H9 (cell line): Measurements from ENCODE around the gene GPR25. TPM values are rescaled to one million over a fixed set of nuclear protein-coding genes. Genes with fewer than 3 reads are reported as not detected.

Experiments used
- DNase-seq: peaks from one replicate; pipeline ENCODE4 v3.0.0-alpha.2; 2017
- H2AFZ ChIP-seq: one replicate; pipeline ENCODE4 v1.6.1; 2013; ENCODE audit warnings: mild to moderate bottlenecking, low read length, control low read depth, moderate library complexity
- H2AK5ac ChIP-seq: 2 replicates; pipeline ENCODE4 v1.6.1; 2013; ENCODE audit warnings: low read length, control low read depth, mixed read lengths; ENCODE audit not compliant: insufficient read length
- H2BK120ac ChIP-seq: one replicate; pipeline ENCODE4 v1.6.1; 2013; ENCODE audit warnings: low read depth, mild to moderate bottlenecking, low read length, control low read depth, inconsistent platforms; ENCODE audit not compliant: poor library complexity, severe bottlenecking
- H2BK12ac ChIP-seq: 2 replicates; pipeline ENCODE4 v1.6.1; 2013; ENCODE audit warnings: low read length, control low read depth, mixed read lengths, low read depth; ENCODE audit not compliant: insufficient read length
- H2BK15ac ChIP-seq: 2 replicates; pipeline ENCODE4 v1.6.1; 2013; ENCODE audit warnings: low read depth, low read length, control low read depth
- H2BK20ac ChIP-seq: one replicate; pipeline ENCODE4 v1.6.1; 2013; ENCODE audit warnings: low read depth, mild to moderate bottlenecking, low read length, control low read depth, inconsistent platforms; ENCODE audit not compliant: poor library complexity, severe bottlenecking
- H2BK5ac ChIP-seq: 2 replicates; pipeline ENCODE4 v1.6.1; 2013; ENCODE audit warnings: low read length, control low read depth, mixed read lengths; ENCODE audit not compliant: insufficient read length
- H3K14ac ChIP-seq: 2 replicates; pipeline ENCODE4 v1.6.1; 2013; ENCODE audit warnings: low read length, control low read depth; ENCODE audit not compliant: insufficient read depth
- H3K18ac ChIP-seq: 2 replicates; pipeline ENCODE4 v1.6.1; 2013; ENCODE audit warnings: low read depth, mild to moderate bottlenecking, mixed read lengths, low read length, control low read depth; ENCODE audit not compliant: insufficient read length
- H3K23ac ChIP-seq: 2 replicates; pipeline ENCODE4 v1.6.1; 2013; ENCODE audit warnings: low read length, control low read depth, mixed read lengths, low read depth; ENCODE audit not compliant: insufficient read length
- H3K23me2 ChIP-seq: 2 replicates; pipeline ENCODE4 v1.6.1; 2013; ENCODE audit warnings: low read depth, mild to moderate bottlenecking, mixed read lengths, low read length, control low read depth; ENCODE audit not compliant: insufficient read length, poor library complexity, severe bottlenecking
- H3K27ac ChIP-seq: 2 replicates; pipeline ENCODE4 v1.5.1; 2013; ENCODE audit warnings: low read length, control low read depth, mixed read lengths, low read depth; ENCODE audit not compliant: insufficient read length
- H3K27me3 ChIP-seq: 2 replicates; pipeline ENCODE4 v1.6.1; 2013; ENCODE audit warnings: low read length, control low read depth, inconsistent platforms; ENCODE audit not compliant: insufficient read depth
- H3K4ac ChIP-seq: 2 replicates; pipeline ENCODE4 v1.6.1; 2013; ENCODE audit warnings: low read depth, mild to moderate bottlenecking, control low read depth, inconsistent platforms, low read length, moderate library complexity
- H3K4me1 ChIP-seq: 2 replicates; pipeline ENCODE4 v1.6.1; 2013; ENCODE audit warnings: low read length, control low read depth, inconsistent platforms; ENCODE audit not compliant: insufficient read depth
- H3K4me2 ChIP-seq: 2 replicates; pipeline ENCODE4 v1.6.1; 2013; ENCODE audit warnings: low read length, control low read depth, mixed read lengths; ENCODE audit not compliant: insufficient read length, insufficient read depth
- H3K56ac ChIP-seq: 2 replicates; pipeline ENCODE4 v1.6.1; 2013; ENCODE audit warnings: low read depth, mild to moderate bottlenecking, mixed read lengths, low read length, control low read depth; ENCODE audit not compliant: insufficient read length
- H3K79me1 ChIP-seq: 2 replicates; pipeline ENCODE4 v1.6.1; 2013; ENCODE audit warnings: low read depth, mild to moderate bottlenecking, moderate library complexity, low read length, control low read depth, inconsistent platforms; ENCODE audit not compliant: insufficient read depth, poor library complexity, severe bottlenecking
- H3K79me2 ChIP-seq: 2 replicates; pipeline ENCODE4 v1.6.1; 2013; ENCODE audit warnings: low read length, control low read depth, inconsistent platforms; ENCODE audit not compliant: insufficient read depth
- H3K9ac ChIP-seq: 2 replicates; pipeline ENCODE4 v1.6.1; 2013; ENCODE audit warnings: low read length, control low read depth, mixed read lengths; ENCODE audit not compliant: insufficient read length; ENCODE audit errors: extremely low read depth
- H3K9me3 ChIP-seq: one replicate; pipeline ENCODE4 v1.6.1; 2013; ENCODE audit warnings: low read depth, low read length, inconsistent platforms; ENCODE audit not compliant: control insufficient read depth
- H3T11ph ChIP-seq: one replicate; pipeline ENCODE4 v1.6.1; 2013; ENCODE audit warnings: mild to moderate bottlenecking, low read length, control low read depth, inconsistent platforms
- H4K20me1 ChIP-seq: one replicate; pipeline ENCODE4 v1.6.1; 2013; ENCODE audit not compliant: control insufficient read depth, insufficient read length, insufficient read depth
- H4K5ac ChIP-seq: 2 replicates; pipeline ENCODE4 v1.6.1; 2013; ENCODE audit warnings: low read depth, mild to moderate bottlenecking, mixed read lengths, low read length, control low read depth; ENCODE audit not compliant: insufficient read length
- H4K8ac ChIP-seq: replicated peaks from 2 replicates; pipeline ENCODE4 v1.6.1; 2013; ENCODE audit warnings: low read length, control low read depth, mixed read lengths, low read depth; ENCODE audit not compliant: insufficient read length
- H4K91ac ChIP-seq: 2 replicates; pipeline ENCODE4 v1.6.1; 2013; ENCODE audit warnings: low read depth, mild to moderate bottlenecking, moderate library complexity, mixed read lengths, low read length, control low read depth; ENCODE audit not compliant: insufficient read length
- H3K27ac Mint-ChIP-seq, 3 experiments: 2 replicates in 2 of 3; 3 replicates in 1 of 3; pipeline ENCODE4 v1.8.0; 2020 to 2021; ENCODE audit warnings: mixed read lengths in 3 of 3, mild to moderate bottlenecking in 1 of 3, moderate library complexity in 1 of 3
- H3K27me3 Mint-ChIP-seq: 2 replicates; pipeline ENCODE4 v1.8.0; 2021; ENCODE audit warnings: low read depth, mild to moderate bottlenecking, moderate library complexity, mixed read lengths
- H3K36me3 Mint-ChIP-seq, 3 experiments: 2 replicates in 2 of 3; 3 replicates in 1 of 3; pipeline ENCODE4 v1.8.0; 2020 to 2021; ENCODE audit warnings: low read depth in 3 of 3, mixed read lengths in 3 of 3; ENCODE audit not compliant: insufficient read depth in 1 of 3
- H3K4me1 Mint-ChIP-seq, 2 experiments: 2 replicates each; pipeline ENCODE4 v1.8.0; 2020; ENCODE audit warnings: mixed read lengths in 2 of 2
- H3K4me3 Mint-ChIP-seq, 2 experiments: 2 replicates in 1 of 2; 3 replicates in 1 of 2; pipeline ENCODE4 v1.8.0; 2020 to 2021; ENCODE audit warnings: mild to moderate bottlenecking in 2 of 2, mixed read lengths in 2 of 2, moderate library complexity in 1 of 2
- H3K9me3 Mint-ChIP-seq, 2 experiments: 2 replicates in 1 of 2; 3 replicates in 1 of 2; pipeline ENCODE4 v1.8.0; 2020; ENCODE audit warnings: mild to moderate bottlenecking in 2 of 2, mixed read lengths in 2 of 2, moderate library complexity in 1 of 2
- CTCF ChIP-seq: fragments of 200-600 bp; sonication (generic); conservative IDR thresholded peaks from 3 replicates; pipeline ENCODE4 v1.8.0; 2021; ENCODE audit warnings: antibody characterized with exemption, mild to moderate bottlenecking
- WGBS: extraction: QIAGEN DNeasy Blood & Tissue Kit; methylation state at CpG from one replicate; pipeline ENCODE4 v1.1.7; 2013; ENCODE audit warnings: missing lambda C conversion rate, low lambda C conversion rate, mixed read lengths; ENCODE audit not compliant: insufficient read length; ENCODE audit errors: extremely low coverage; 5-methylcytosine and 5-hydroxymethylcytosine counted together
- total RNA-seq: library from RNA; stranded (reverse); gene quantifications from 2 replicates; pipeline ENCODE4 v1.2.1, GENCODE V29; 2021

Gene GPR25
- total RNA-seq, 1 experiment from 2014 or later, result not detected

GRCh38 chr1:200873116-200873670, 412 bp downstream of the GPR25 start:
- H3K4me1 Mint-ChIP-seq, result peaks cover 17 to 18% of the 10 kb centered on the region in 2 experiments
- DNase-seq, result peak; percentile 63
- Histone ChIP-seq H4K20me1 (no peaks in the 10 kb centered on the region), H2BK20ac (no peak overlapping the region), H3K9ac (no peak overlapping the region), H3K27ac (no peak overlapping the region), H4K91ac (no peak overlapping the region), H3K56ac (no peak overlapping the region), H2BK5ac (no peak overlapping the region), H3K23me2 (no peaks in the 10 kb centered on the region), H3K9me3 (no peaks in the 10 kb centered on the region), H3K4me1 (peaks cover 4% of the 10 kb centered on the region), H3K27me3 (no peaks in the 10 kb centered on the region), H3K4ac (no peak overlapping the region), H2AK5ac (no peak overlapping the region), H3K4me2 (no peak overlapping the region), H3T11ph (no peak overlapping the region), H2AFZ (no peak overlapping the region), H3K23ac (no peak overlapping the region), H2BK12ac (no peak overlapping the region), H2BK120ac (no peak overlapping the region), H3K14ac (0 out of 2 replicates have a peak overlapping the region, but pooled peaks have one; percentile 33), H3K79me1 (no peaks in the 10 kb centered on the region), H3K79me2 (no peaks in the 10 kb centered on the region), H4K8ac (no peak overlapping the region), H2BK15ac (no peak overlapping the region; the same call in 1 of the 2 replicates), H4K5ac (no peak overlapping the region), H3K18ac (no peak overlapping the region)
- no peaks in the 10 kb centered on the region; a peak in 1 of 7 replicates for H3K36me3 Mint-ChIP-seq
- no peaks in the 10 kb centered on the region for H3K9me3 Mint-ChIP-seq
- H3K4me3 Mint-ChIP-seq, result no peak overlapping the region
- H3K27me3 Mint-ChIP-seq, result no peaks in the 10 kb centered on the region
- no peak overlapping the region for H3K27ac Mint-ChIP-seq
- no peak for TF ChIP-seq CTCF
- WGBS, result no CpG with 5 or more reads among the region's 61 CpGs
